H1 (cell line): ENCODE data around the gene PDF. TPM values are rescaled to one million over a fixed set of nuclear protein-coding genes. Genes with fewer than 3 reads are reported as not detected.

ENCODE experiments used
- CTCF ChIA-PET: fragments of 300-600 bp; sonication (Branson Sonifier 250); formaldehyde crosslinking; loops from one replicate; lab custom pipeline; 2021; ENCODE audit not compliant: partially characterized antibody; lab: Charles Lee
- POLR2A ChIA-PET: fragments of 300-600 bp; sonication (Branson Sonifier 250); formaldehyde crosslinking; loops from one replicate; lab custom pipeline; 2021; ENCODE audit warnings: inconsistent platforms; ENCODE audit not compliant: partially characterized antibody; lab: Charles Lee
- DNase-seq, 2 experiments: peaks; one replicate each; pipeline versions ENCODE4 v3.0.0 to v3.0.0-alpha.2; 2010 to 2022; ENCODE audit warnings: low spot score in 2 of 2, low read depth in 1 of 2, mixed read lengths in 1 of 2
- FAIRE-seq: peaks from 2 replicates; lab custom pipeline; 2011; peaks lifted over from hg19 to GRCh38; lab: Jason Lieb, UNC
- H2AFZ ChIP-seq: 2 replicates; pipeline ENCODE4 v1.8.1; 2012; ENCODE audit warnings: low read length, inconsistent platforms
- H2AK5ac ChIP-seq: 2 replicates; pipeline ENCODE4 v1.6.1; 2013; ENCODE audit warnings: low read depth, low read length
- H2BK120ac ChIP-seq: replicated peaks from 2 replicates; pipeline ENCODE3; 2013; ENCODE audit warnings: low read depth, low read length, inconsistent platforms
- H2BK12ac ChIP-seq: 2 replicates; pipeline ENCODE4 v1.6.1; 2013; ENCODE audit warnings: low read depth, low read length
- H2BK15ac ChIP-seq: 2 replicates; pipeline ENCODE4 v1.6.1; 2013; ENCODE audit warnings: low read length
- H2BK20ac ChIP-seq: 2 replicates; pipeline ENCODE4 v1.6.1; 2013; ENCODE audit warnings: low read length
- H2BK5ac ChIP-seq: 2 replicates; pipeline ENCODE4 v1.6.1; 2013; ENCODE audit warnings: low read depth, low read length
- H3K14ac ChIP-seq: 2 replicates; pipeline ENCODE4 v1.6.1; 2013; ENCODE audit warnings: inconsistent platforms; ENCODE audit not compliant: insufficient read length
- H3K18ac ChIP-seq: 2 replicates; pipeline ENCODE4 v1.6.1; 2013; ENCODE audit warnings: low read length; ENCODE audit errors: extremely low read depth
- H3K23ac ChIP-seq: 2 replicates; pipeline ENCODE4 v1.6.1; 2013; ENCODE audit warnings: inconsistent platforms; ENCODE audit not compliant: insufficient read length
- H3K23me2 ChIP-seq: 2 replicates; pipeline ENCODE4 v1.6.1; 2013; ENCODE audit warnings: low read depth, low read length
- H3K27ac ChIP-seq: 2 replicates; pipeline ENCODE4 v1.6.1; 2011; ENCODE audit warnings: low read depth, low read length, inconsistent platforms
- H3K27me3 ChIP-seq, 4 experiments: replicated peaks in 1 of 4; 1 replicate in 1 of 4; 2 replicates in 3 of 4; pipeline versions ENCODE4 v1.6.1 to v1.8.1; 2011 to 2013; ENCODE audit warnings: low read length in 3 of 4, mild to moderate bottlenecking in 3 of 4, inconsistent platforms in 2 of 4, mixed read lengths in 2 of 4, moderate library complexity in 1 of 4; ENCODE audit not compliant: control insufficient read depth in 3 of 4, insufficient read depth in 3 of 4; ENCODE audit errors: extremely low read depth in 1 of 4
- H3K36me3 ChIP-seq, 4 experiments: 2 replicates each; pipeline versions ENCODE4 v1.6.1 to v1.8.1; 2011 to 2013; ENCODE audit warnings: mild to moderate bottlenecking in 4 of 4, low read length in 3 of 4, moderate library complexity in 2 of 4, control low read depth in 1 of 4, inconsistent platforms in 1 of 4; ENCODE audit not compliant: insufficient read depth in 4 of 4, control insufficient read depth in 2 of 4
- H3K4ac ChIP-seq: replicated peaks from 2 replicates; pipeline ENCODE3; 2013; ENCODE audit warnings: low read length, low read depth, mixed read lengths, inconsistent platforms; ENCODE audit not compliant: insufficient read length
- H3K4me1 ChIP-seq, 4 experiments: replicated peaks in 1 of 4; 1 replicate in 1 of 4; 2 replicates in 3 of 4; pipeline versions ENCODE4 v1.6.1 to v1.8.1; 2011 to 2013; ENCODE audit warnings: low read length in 3 of 4, inconsistent platforms in 2 of 4, mixed read lengths in 1 of 4; ENCODE audit not compliant: insufficient read depth in 4 of 4, control insufficient read depth in 3 of 4
- H3K4me2 ChIP-seq, 2 experiments: 2 replicates each; pipeline versions ENCODE4 v1.6.1 to v1.8.1; 2011 to 2013; ENCODE audit warnings: low read depth in 2 of 2, low read length in 2 of 2, control low read depth in 1 of 2, inconsistent platforms in 1 of 2, mild to moderate bottlenecking in 1 of 2; ENCODE audit not compliant: insufficient read depth in 1 of 2
- H3K4me3 ChIP-seq, 4 experiments: fragments of 200-600, 300-600 bp in 1 of 4; sonication (generic), shearing (Covaris generic), sonication (Bioruptor Twin) in 1 of 4; 2 replicates each; pipeline versions ENCODE4 v1.5.1 to v1.8.1; 2011 to 2016; ENCODE audit warnings: low read length in 4 of 4, low read depth in 3 of 4, control low read depth in 2 of 4, inconsistent platforms in 2 of 4, mild to moderate bottlenecking in 2 of 4, mixed read lengths in 1 of 4, moderate library complexity in 1 of 4; ENCODE audit not compliant: insufficient read depth in 2 of 4; ENCODE audit errors: extremely low read depth in 1 of 4
- H3K56ac ChIP-seq: replicated peaks from 2 replicates; pipeline ENCODE3; 2013; ENCODE audit warnings: low read depth, mild to moderate bottlenecking, mixed read lengths, low read length, inconsistent platforms; ENCODE audit not compliant: insufficient read length
- H3K79me1 ChIP-seq: 2 replicates; pipeline ENCODE4 v1.6.1; 2013; ENCODE audit warnings: low read depth, low read length, control low read depth
- H3K79me2 ChIP-seq, 2 experiments: 2 replicates each; pipeline versions ENCODE4 v1.6.1 to v1.8.1; 2012 to 2013; ENCODE audit warnings: low read length in 2 of 2, mild to moderate bottlenecking in 2 of 2, inconsistent platforms in 1 of 2; ENCODE audit not compliant: insufficient read depth in 2 of 2, control insufficient read depth in 1 of 2
- H3K9ac ChIP-seq, 4 experiments: replicated peaks in 1 of 4; 1 replicate in 1 of 4; 2 replicates in 3 of 4; pipeline versions ENCODE4 v1.6.1 to v1.8.1; 2011 to 2013; ENCODE audit warnings: low read depth in 3 of 4, low read length in 3 of 4, control low read depth in 2 of 4, mild to moderate bottlenecking in 2 of 4, moderate library complexity in 2 of 4, inconsistent platforms in 1 of 4; ENCODE audit errors: extremely low read depth in 1 of 4
- H3K9me3 ChIP-seq, 2 experiments: 2 replicates each; pipeline versions ENCODE4 v1.6.1 to v1.8.1; 2012 to 2013; ENCODE audit warnings: mild to moderate bottlenecking in 2 of 2, moderate library complexity in 2 of 2, control low read depth in 1 of 2, inconsistent platforms in 1 of 2, low read depth in 1 of 2, low read length in 1 of 2, mixed read lengths in 1 of 2; ENCODE audit not compliant: insufficient read depth in 2 of 2
- H4K20me1 ChIP-seq, 2 experiments: replicated peaks in 1 of 2; 2 replicates each; pipeline versions ENCODE3 to v1.8.1; 2011 to 2013; ENCODE audit warnings: inconsistent platforms in 2 of 2, low read length in 2 of 2, mild to moderate bottlenecking in 1 of 2; ENCODE audit not compliant: insufficient read depth in 2 of 2, control insufficient read depth in 1 of 2
- H4K5ac ChIP-seq: 2 replicates; pipeline ENCODE4 v1.6.1; 2013; ENCODE audit warnings: low read length, low read depth, mixed read lengths, inconsistent platforms; ENCODE audit not compliant: insufficient read length
- H4K8ac ChIP-seq: 2 replicates; pipeline ENCODE4 v1.8.0; 2013; ENCODE audit warnings: mild to moderate bottlenecking, moderate library complexity, low read length, inconsistent platforms; ENCODE audit not compliant: insufficient read depth; ENCODE audit errors: extremely low read depth
- H4K91ac ChIP-seq: replicated peaks from 2 replicates; pipeline ENCODE3; 2013; ENCODE audit warnings: low read length, mixed read lengths, inconsistent platforms; ENCODE audit not compliant: insufficient read length
- BCL11A ChIP-seq, 2 experiments: IDR thresholded peaks; one replicate each; pipeline ENCODE4 v1.6.1; 2011; ENCODE audit warnings: low read depth in 2 of 2, low read length in 2 of 2, mild to moderate bottlenecking in 2 of 2
- HDAC6 ChIP-seq: IDR thresholded peaks from one replicate; pipeline ENCODE4 v1.7.1; 2012; ENCODE audit warnings: low read depth, mild to moderate bottlenecking, inconsistent platforms, low read length, moderate library complexity
- JUND ChIP-seq: IDR thresholded peaks from 2 replicates; pipeline ENCODE4 v1.6.1; 2011; ENCODE audit warnings: mild to moderate bottlenecking, improper control_type of control experiment, low read length
- POLR2AphosphoS5 ChIP-seq: IDR thresholded peaks from 2 replicates; pipeline ENCODE4 v1.6.1; 2011; ENCODE audit warnings: low read depth, low read length
- SIX5 ChIP-seq: IDR thresholded peaks from 2 replicates; pipeline ENCODE4 v1.6.1; 2011; ENCODE audit warnings: mild to moderate bottlenecking, low read depth, low read length
- SRF ChIP-seq: IDR thresholded peaks from 2 replicates; pipeline ENCODE4 v1.6.1; 2011; ENCODE audit warnings: mild to moderate bottlenecking, low read depth, low read length, moderate library complexity
- WGBS, 2 experiments: shearing (Covaris generic) in 1 of 2; methylation state at CpG; one replicate each; pipeline versions ENCODE4 v1.1.6 to v1.1.7; 2013 to 2015; ENCODE audit warnings: low lambda C conversion rate in 2 of 2, mixed read lengths in 2 of 2, inconsistent platforms in 1 of 2, low coverage in 1 of 2, missing lambda C conversion rate in 1 of 2; ENCODE audit not compliant: insufficient replicate concordance in 2 of 2, insufficient coverage in 1 of 2, insufficient read length in 1 of 2; ENCODE audit errors: extremely low coverage in 1 of 2, missing lambda C conversion rate in 1 of 2; 5-methylcytosine and 5-hydroxymethylcytosine counted together
- polyA plus RNA-seq, 7 experiments: library from polyadenylated mRNA; depleted of rRNA in 3 of 7; stranded (reverse) in 5 of 7; unstranded in 2 of 7; fragments of >200 nt in 5 of 7; fragments of 200-250 nt in 2 of 7; gene quantifications; 1 replicate in 5 of 7; 2 replicates in 1 of 7; 4 replicates in 1 of 7; pipeline versions ENCODE4 v1.2.1 to v1.2.3, GENCODE V29; 2011 to 2013; ENCODE audit warnings: missing spikeins in 2 of 7, mixed read lengths in 2 of 7
- total RNA-seq: library from RNA; stranded (reverse); fragmentation: NEBNext Ultra II Directional; extraction: Animal tissue kit (Norgen Biotek cat#: 25700); gene quantifications from 2 replicates; pipeline ENCODE4 v1.2.1, GENCODE V29; 2021
- TF ChIP-seq, protein P1 (sequence below), 3 experiments: IDR thresholded peaks; 1 replicate in 2 of 3; 2 replicates in 1 of 3; pipeline versions ENCODE4 v1.5.1 to v1.6.1; 2011; ENCODE audit warnings: low read length in 3 of 3, mild to moderate bottlenecking in 3 of 3, inconsistent platforms in 2 of 3, low read depth in 1 of 3, moderate library complexity in 1 of 3; ENCODE audit not compliant: insufficient read depth in 1 of 3; ENCODE audit errors: control extremely low read depth in 1 of 3

PDF gene
- total and polyA plus RNA-seq, 2 of the 8 experiments (the other 6 are each of a cell fraction or from before 2014, with no cell fraction given), result 17.7 to 23.9 TPM

DNA sequence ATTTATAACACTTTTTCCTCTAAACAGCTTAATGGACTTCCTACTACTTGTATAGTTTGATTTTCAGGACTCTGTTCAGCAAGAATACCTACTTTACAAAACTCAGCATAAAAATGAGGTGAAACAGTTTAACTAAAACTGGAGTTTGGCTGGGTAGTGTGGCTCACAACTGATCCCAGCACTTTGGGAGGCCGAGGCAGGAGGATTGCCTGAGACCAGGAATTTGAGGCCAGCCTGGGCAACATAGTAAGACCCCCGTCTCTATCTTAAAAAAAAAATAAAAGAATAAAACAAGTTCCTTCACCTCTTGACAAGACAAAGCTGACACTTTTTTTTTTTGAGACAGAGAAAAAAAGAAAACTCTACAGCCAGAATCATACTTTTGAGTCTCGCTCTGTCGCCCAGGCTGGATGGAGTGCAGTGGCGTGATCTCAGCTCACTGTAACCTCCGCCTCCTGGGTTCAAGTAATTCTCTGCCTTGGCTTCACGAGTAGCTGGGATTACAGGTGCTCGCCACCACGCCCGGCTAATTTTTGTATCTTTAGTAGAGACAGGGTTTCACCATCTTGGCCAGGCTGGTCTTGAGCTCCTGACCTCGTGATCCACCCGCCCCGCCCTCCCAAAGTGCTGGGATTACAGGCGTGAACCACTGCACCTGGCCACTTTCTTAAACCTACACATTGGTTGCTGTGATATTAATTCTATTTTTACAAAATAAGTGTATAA, 2.6 kb downstream of the PDF start:
- peaks cover 9 to 62% of the 10 kb centered on the region in 2 experiments for H3K79me2 ChIP-seq
- peaks cover 11% of the 10 kb centered on the region; the same call in 1 of the 2 replicates for H3K23me2 ChIP-seq
- H2BK5ac ChIP-seq, result no peak overlapping the region
- peaks cover 6 to 19% (median 12%) of the 10 kb centered on the region in 4 experiments for H3K4me1 ChIP-seq
- no peak overlapping the region for H2BK20ac ChIP-seq
- H4K8ac ChIP-seq, result no peak overlapping the region
- H3K14ac ChIP-seq, result no peak overlapping the region
- no peak overlapping the region for H2AFZ ChIP-seq
- H4K5ac ChIP-seq, result no peak overlapping the region
- H3K27ac ChIP-seq, result no peak overlapping the region
- no peak overlapping the region for H2BK15ac ChIP-seq
- DNase-seq (no peak), FAIRE-seq (no peak)
- H3K79me1 ChIP-seq, result peaks cover 21% of the 10 kb centered on the region
- H2BK120ac ChIP-seq, result no peak overlapping the region
- no peaks in the 10 kb centered on the region for H3K27me3 ChIP-seq
- TF ChIP-seq POLR2AphosphoS5, result no peak
- TF ChIP-seq HDAC6, result no peak
- TF ChIP-seq SIX5, result no peak
- no peak for TF ChIP-seq SRF
- no peak for TF ChIP-seq JUND
- TF ChIP-seq BCL11A (IDR thresholded peaks at IDR 0.05; ENCODE audit: low read depth in 2 of 2, low read length in 2 of 2), result no peak
- TF ChIP-seq, protein P1, sequence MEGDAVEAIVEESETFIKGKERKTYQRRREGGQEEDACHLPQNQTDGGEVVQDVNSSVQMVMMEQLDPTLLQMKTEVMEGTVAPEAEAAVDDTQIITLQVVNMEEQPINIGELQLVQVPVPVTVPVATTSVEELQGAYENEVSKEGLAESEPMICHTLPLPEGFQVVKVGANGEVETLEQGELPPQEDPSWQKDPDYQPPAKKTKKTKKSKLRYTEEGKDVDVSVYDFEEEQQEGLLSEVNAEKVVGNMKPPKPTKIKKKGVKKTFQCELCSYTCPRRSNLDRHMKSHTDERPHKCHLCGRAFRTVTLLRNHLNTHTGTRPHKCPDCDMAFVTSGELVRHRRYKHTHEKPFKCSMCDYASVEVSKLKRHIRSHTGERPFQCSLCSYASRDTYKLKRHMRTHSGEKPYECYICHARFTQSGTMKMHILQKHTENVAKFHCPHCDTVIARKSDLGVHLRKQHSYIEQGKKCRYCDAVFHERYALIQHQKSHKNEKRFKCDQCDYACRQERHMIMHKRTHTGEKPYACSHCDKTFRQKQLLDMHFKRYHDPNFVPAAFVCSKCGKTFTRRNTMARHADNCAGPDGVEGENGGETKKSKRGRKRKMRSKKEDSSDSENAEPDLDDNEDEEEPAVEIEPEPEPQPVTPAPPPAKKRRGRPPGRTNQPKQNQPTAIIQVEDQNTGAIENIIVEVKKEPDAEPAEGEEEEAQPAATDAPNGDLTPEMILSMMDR (IDR thresholded peaks at IDR 0.05; ENCODE audit: control extremely low read depth in 1 of 3, insufficient read depth in 1 of 3, low read depth in 1 of 3, low read length in 3 of 3), result no peak
- no peaks in the 10 kb centered on the region for H3K9me3 ChIP-seq
- no peak overlapping the region for H3K23ac ChIP-seq
- peak overlapping the region; percentile 88 to 97; a peak in 2 of 4 replicates for H3K4me2 ChIP-seq
- peaks cover 13 to 41% of the 10 kb centered on the region in 2 experiments for H4K20me1 ChIP-seq
- H3K36me3 ChIP-seq, result peaks cover 7 to 72% (median 29%) of the 10 kb centered on the region in 4 experiments
- peak overlapping the region in 1 of 4 experiments; percentile 93; a peak in 1 of 8 replicates for H3K4me3 ChIP-seq
- H4K91ac ChIP-seq, result no peak overlapping the region
- H2AK5ac ChIP-seq, result no peak overlapping the region
- no peak overlapping the region for H3K4ac ChIP-seq
- H3K18ac ChIP-seq, result no peak overlapping the region
- no peak overlapping the region for H3K56ac ChIP-seq
- 95% methylated on average over 10 of the region's 14 CpGs; no CpG with 5 or more reads in 1 of the 2 experiments for WGBS, 2 experiments
- H3K9ac ChIP-seq, result no peak overlapping the region; a peak in 2 of 7 replicates
- H2BK12ac ChIP-seq, result no peak overlapping the region
- POLR2A ChIA-PET, result interaction anchor here (0.6 to 29.8 kb wide), 7 partner anchors 7 to 505 kb away, joined by 3 to 497 read pairs (median 3); partner anchors contain the start of genes COG8, NIP7, PDF and TMED6
- CTCF ChIA-PET, result interaction anchor here (1.3 to 2.4 kb wide), 3 partner anchors 16 to 426 kb away, joined by 3 to 7 read pairs (median 4); partner anchors contain the start of gene VPS4A
